Measurements from ENCODE around the gene SDK1.

DNA sequence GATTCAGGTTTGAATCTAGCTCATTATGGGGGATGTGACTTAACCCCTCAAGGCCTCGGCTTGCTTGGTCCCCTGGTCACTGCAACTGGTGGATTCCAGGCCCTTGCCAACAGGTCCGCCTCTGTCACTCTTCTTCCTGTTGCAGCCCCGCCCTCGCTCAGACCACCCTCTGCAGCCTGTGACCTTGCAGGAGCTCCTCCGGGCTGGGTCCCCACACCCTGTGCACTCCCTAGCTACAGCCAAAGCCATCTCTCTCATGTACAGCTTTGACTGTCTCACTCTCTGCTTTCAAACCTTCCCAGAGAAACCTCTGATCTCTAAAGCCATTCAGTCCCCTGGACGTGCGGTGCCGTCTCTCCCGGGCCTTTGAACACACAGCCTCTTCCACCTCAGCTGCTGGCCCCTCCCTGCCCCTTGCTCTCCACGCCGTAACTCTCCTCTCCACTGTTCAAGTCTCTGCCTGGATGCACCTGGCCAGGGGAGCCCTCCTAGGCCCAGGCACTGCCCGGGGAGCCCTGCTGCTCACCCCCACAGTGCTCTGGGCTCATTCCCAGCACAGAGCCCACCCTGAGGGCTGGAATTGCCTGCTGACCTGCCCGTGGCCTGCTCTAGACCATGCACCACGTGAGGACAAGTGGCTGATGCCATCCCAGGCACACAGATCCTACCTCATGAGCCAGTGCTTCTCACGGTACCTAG lies 895.2 kb downstream of the SDK1 start:
- TF ChIP-seq, protein P1, sequence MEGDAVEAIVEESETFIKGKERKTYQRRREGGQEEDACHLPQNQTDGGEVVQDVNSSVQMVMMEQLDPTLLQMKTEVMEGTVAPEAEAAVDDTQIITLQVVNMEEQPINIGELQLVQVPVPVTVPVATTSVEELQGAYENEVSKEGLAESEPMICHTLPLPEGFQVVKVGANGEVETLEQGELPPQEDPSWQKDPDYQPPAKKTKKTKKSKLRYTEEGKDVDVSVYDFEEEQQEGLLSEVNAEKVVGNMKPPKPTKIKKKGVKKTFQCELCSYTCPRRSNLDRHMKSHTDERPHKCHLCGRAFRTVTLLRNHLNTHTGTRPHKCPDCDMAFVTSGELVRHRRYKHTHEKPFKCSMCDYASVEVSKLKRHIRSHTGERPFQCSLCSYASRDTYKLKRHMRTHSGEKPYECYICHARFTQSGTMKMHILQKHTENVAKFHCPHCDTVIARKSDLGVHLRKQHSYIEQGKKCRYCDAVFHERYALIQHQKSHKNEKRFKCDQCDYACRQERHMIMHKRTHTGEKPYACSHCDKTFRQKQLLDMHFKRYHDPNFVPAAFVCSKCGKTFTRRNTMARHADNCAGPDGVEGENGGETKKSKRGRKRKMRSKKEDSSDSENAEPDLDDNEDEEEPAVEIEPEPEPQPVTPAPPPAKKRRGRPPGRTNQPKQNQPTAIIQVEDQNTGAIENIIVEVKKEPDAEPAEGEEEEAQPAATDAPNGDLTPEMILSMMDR (IDR thresholded peaks at IDR 0.05), result no peak
- TF ChIP-seq POLR2A (IDR thresholded peaks at IDR 0.05), result no peak

Measured in vagina (tissue), 2 donors.